GM19238 (cell line): Measurements from ENCODE around the gene CCDC136.
A peak's percentile ranks its signal among the peaks of the same experiment; 100 is the strongest.

Experiments
- DNase-seq: peaks from one replicate; pipeline ENCODE4 v3.0.0; 2011; ENCODE audit warnings: low spot score; ENCODE audit not compliant: insufficient read length

CCDC136 gene

GRCh38 chr7:128831994-128832879, 40.5 kb downstream of the CCDC136 start:
- DNase-seq: no peak

- no peak for DNase-seq
Observed at GRCh38 chr7:128832880-128833147, 41.0 kb downstream of the CCDC136 start.

GRCh38 chr7:128833148-128833945, 41.6 kb downstream of the CCDC136 start:
- DNase-seq: no peak

GRCh38 chr7:128833946-128834325, 42.2 kb downstream of the CCDC136 start:
- no peak for DNase-seq

GRCh38 chr7:128835231-128835751, 43.5 kb downstream of the CCDC136 start:
- no peak for DNase-seq

GRCh38 chr7:128835790-128836641, 44.2 kb downstream of the CCDC136 start:
- no peak for DNase-seq

- DNase-seq: no peak
Observed at GRCh38 chr7:128836729-128837348, 45.1 kb downstream of the CCDC136 start.

- no peak for DNase-seq
Observed at GRCh38 chr7:128837521-128837921, 45.8 kb downstream of the CCDC136 start.

- no peak for DNase-seq
Observed at GRCh38 chr7:128838109-128838779, 46.5 kb downstream of the CCDC136 start.

- no peak for DNase-seq
Observed at GRCh38 chr7:128838981-128839731, 47.4 kb downstream of the CCDC136 start.

GRCh38 chr7:128839751-128840177, 48.0 kb downstream of the CCDC136 start:
- DNase-seq: no peak

- DNase-seq: no peak
Observed at GRCh38 chr7:128840326-128841170, 48.8 kb downstream of the CCDC136 start.

GRCh38 chr7:128841171-128841690, 49.5 kb downstream of the CCDC136 start:
- no peak for DNase-seq

GRCh38 chr7:128841921-128842673, 50.3 kb downstream of the CCDC136 start:
- peak; percentile 84 for DNase-seq

GRCh38 chr7:128842674-128843641, 51.2 kb downstream of the CCDC136 start:
- no peak for DNase-seq

- no peak for DNase-seq
Observed at GRCh38 chr7:128843938-128844621, 52.3 kb downstream of the CCDC136 start.
